ENCODE data around the gene PHF14. TPM values are rescaled to one million over a fixed set of nuclear protein-coding genes. Genes with fewer than 3 reads are reported as not detected.

PHF14 gene
- total RNA-seq, 6 donors from 2014 or later: 19.0 to 85.9 (median 24.0) TPM

DNA sequence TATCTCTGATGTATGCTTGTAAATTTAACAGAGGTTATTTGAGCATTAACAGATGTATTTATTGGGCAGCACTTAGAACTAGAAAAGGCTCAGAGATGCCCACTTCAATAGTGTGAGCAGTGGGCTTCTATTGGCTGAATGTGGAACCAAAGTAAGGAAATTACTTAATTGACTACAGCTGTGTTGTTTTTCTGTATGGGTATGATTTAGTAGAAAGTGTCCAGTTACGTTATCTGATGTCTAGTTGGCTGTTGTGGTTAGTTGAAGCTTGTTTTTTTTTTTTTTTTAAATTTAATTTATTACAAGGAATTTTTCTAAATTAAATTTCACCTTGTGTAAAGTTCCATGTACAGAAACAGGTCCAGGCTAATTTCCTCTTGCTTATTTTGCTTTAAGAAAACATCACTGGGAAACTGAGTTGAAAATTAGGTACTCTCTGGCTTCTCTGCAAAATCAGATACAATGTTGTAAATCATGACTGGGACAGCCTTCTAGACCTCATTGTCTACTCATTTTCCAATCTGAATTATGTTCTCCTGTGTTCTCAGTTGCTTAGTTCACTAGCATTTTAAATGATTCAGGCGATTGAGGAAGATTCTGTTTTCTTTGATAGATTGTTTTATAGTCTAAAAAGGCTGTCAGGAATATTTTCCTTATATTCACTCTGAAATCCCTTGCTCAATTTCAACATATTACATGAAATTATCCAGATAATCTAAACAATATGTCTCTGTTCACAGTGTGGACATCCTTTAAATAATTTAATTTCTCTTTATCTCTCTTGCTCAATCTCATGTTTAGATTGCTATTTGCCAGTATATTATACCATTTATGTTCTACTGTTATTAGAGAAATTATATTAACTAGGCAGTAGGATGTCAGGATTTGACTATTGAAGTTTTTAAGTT lies 53.0 kb downstream of the PHF14 start:
- WGBS, 2 donors: 88 to 92% methylated on average over 2 of the region's 2 CpGs

DNA sequence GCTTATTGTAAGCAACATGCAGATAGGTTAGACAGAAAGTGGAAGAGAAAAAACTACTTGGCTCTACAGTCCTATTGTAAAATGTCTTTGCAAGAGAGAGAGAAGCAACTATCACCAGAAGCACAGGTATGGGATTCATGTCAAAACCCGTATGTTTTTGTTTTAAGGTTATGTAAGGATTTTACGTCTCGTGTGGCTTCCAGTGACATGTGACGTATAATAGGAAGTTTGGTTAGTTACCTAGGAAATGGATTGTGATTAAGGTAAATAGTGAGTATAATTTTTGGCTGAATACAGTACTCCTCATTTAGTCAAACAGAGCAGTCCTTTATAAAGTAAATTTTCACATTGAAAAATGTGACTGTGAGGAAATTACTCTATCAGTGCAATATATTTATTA lies 62.0 kb downstream of the PHF14 start:
- no peaks in the 10 kb centered on the region for H3K27me3 ChIP-seq
- no peak overlapping the region for H3K4me3 ChIP-seq
- H3K4me1 ChIP-seq: no peaks in the 10 kb centered on the region
- peaks cover 0 to 25% (median 0%) of the 10 kb centered on the region in 4 donors for H3K36me3 ChIP-seq
- H3K9me3 ChIP-seq: no peaks in the 10 kb centered on the region
- 80 to 83% methylated on average over 4 of the region's 4 CpGs for whole genome bisulfite sequencing, 2 donors
- ATAC-seq (ENCODE audit: low FRiP score in 2 of 2) (no peak), DNase-seq (no peak)
- H3K27ac ChIP-seq: no peak overlapping the region
- no peak for TF ChIP-seq POLR2AphosphoS5 (IDR thresholded peaks at IDR 0.05)
- no peak for TF ChIP-seq EP300 (IDR thresholded peaks at IDR 0.05)
- no peak for TF ChIP-seq CTCF (IDR thresholded peaks at IDR 0.05)
- no peak for TF ChIP-seq POLR2A (IDR thresholded peaks at IDR 0.05)

More for the DNA sequence above, 53.0 kb downstream of the PHF14 start:
- H3K36me3 ChIP-seq: peaks cover 0 to 26% (median 11%) of the 10 kb centered on the region in 4 donors
- TF ChIP-seq EP300 (IDR thresholded peaks at IDR 0.05) (no peak), CTCF (IDR thresholded peaks at IDR 0.05) (no peak), POLR2AphosphoS5 (IDR thresholded peaks at IDR 0.05) (no peak), POLR2A (IDR thresholded peaks at IDR 0.05) (no peak)
- H3K9me3 ChIP-seq: no peaks in the 10 kb centered on the region
- no peak for DNase-seq
- no peaks in the 10 kb centered on the region for H3K4me1 ChIP-seq
- no peak overlapping the region for H3K4me3 ChIP-seq
- no peak overlapping the region for H3K27ac ChIP-seq
- no peaks in the 10 kb centered on the region for H3K27me3 ChIP-seq
- no peak for ATAC-seq (ENCODE audit: low FRiP score in 2 of 2)

DNA sequence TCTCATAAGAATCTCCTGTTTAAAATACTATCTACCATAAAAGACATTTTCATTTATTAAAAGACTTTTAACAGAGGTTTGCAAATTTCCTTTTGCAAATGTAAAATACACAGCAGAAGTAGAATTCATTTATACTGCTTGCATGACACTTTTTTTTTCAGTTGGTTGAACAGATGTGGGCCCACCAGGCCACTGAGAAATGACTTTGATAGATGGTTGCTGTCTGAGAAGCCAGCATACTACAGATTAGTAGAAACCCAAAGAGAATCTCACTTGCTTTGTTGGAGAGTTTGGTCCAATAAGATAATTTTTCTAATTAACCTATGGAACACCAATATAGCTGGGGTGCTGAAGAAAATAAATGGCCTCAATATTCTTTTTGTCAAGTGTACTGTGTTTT lies 66.3 kb downstream of the PHF14 start:
- no peak for TF ChIP-seq EP300 (IDR thresholded peaks at IDR 0.05)
- no peak for TF ChIP-seq POLR2A (IDR thresholded peaks at IDR 0.05)
- no peak for TF ChIP-seq POLR2AphosphoS5 (IDR thresholded peaks at IDR 0.05)
- TF ChIP-seq CTCF (IDR thresholded peaks at IDR 0.05): no peak
- H3K4me3 ChIP-seq: no peak overlapping the region
- H3K36me3 ChIP-seq: peaks cover 0 to 27% (median 0%) of the 10 kb centered on the region in 4 donors
- H3K27ac ChIP-seq: no peak overlapping the region
- no peaks in the 10 kb centered on the region for H3K9me3 ChIP-seq
- H3K4me1 ChIP-seq: no peaks in the 10 kb centered on the region
- no peaks in the 10 kb centered on the region for H3K27me3 ChIP-seq
- no peak for ATAC-seq (ENCODE audit: low FRiP score in 2 of 2)
- no peak for DNase-seq

GRCh38 chr7:11054033-11054432 lies 80.4 kb downstream of the PHF14 start:
- Histone ChIP-seq H3K4me1 (no peaks in the 10 kb centered on the region), H3K36me3 (peaks cover 0 to 11% (median 3%) of the 10 kb centered on the region in 4 donors), H3K27ac (no peak overlapping the region), H3K9me3 (no peaks in the 10 kb centered on the region), H3K4me3 (no peak overlapping the region), H3K27me3 (no peaks in the 10 kb centered on the region)
- DNase-seq (no peak), ATAC-seq (ENCODE audit: low FRiP score in 2 of 2) (no peak)
- WGBS, 2 donors: 95 to 100% methylated on average over 2 of the region's 2 CpGs
- TF ChIP-seq EP300 (IDR thresholded peaks at IDR 0.05) (no peak), CTCF (IDR thresholded peaks at IDR 0.05) (no peak), POLR2AphosphoS5 (IDR thresholded peaks at IDR 0.05) (no peak), POLR2A (IDR thresholded peaks at IDR 0.05) (no peak)
